T47D (cell line): ENCODE measurements around the gene VEGFA.

Source experiments
- DNase-seq, 2 experiments: peaks; one replicate each; pipeline versions ENCODE4 v3.0.0 to v3.0.0-alpha.2; 2011 to 2012; ENCODE audit warnings: low read depth in 1 of 2, low spot score in 1 of 2
- JUND ChIP-seq: IDR thresholded peaks from 2 replicates; pipeline ENCODE4 v1.6.1; 2012; ENCODE audit warnings: low read depth
- in situ Hi-C: cut with HindIII; loops from 2 replicates; pipeline ENCODE4 v1.10.0; 2016; ENCODE audit warnings: low sequenced_read_pairs, low pct_unique_long_range_greater_than_20kb

Gene VEGFA

DNA sequence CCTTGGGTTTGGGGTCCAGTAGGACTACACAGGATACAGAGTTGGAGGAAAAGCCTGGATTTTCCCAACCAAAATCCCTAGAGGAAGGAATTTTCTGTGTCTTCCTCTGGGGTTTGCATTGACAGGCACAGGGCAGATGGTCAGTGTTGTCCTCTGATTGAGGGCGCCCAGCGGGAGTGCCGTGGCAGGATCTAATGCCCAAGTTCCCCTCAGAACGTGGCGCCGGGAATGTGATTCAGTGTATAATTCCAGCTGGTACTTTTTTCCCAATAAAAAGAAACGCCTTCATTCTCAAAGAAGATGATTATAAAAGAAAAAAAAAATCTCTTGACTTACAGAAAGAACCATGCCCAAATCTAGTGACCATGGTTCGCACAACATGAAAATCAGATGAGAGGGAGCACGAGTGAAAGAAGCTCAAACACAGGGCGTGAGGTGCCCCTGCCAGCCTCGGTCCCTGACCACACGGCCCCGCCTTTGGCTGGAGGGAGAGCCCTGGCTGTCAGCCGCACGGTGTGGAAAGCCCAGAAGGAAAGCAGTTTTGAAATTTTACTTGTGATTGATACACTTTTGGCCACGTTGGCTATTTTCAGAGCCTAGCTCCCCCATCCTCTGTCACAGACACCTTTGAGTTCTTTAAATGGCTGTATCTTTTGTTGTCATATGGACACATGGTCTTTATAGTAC is 31.6 kb downstream of the VEGFA start:
- in situ Hi-C loops: no loop called here
- TF ChIP-seq JUND: no peak

DNA sequence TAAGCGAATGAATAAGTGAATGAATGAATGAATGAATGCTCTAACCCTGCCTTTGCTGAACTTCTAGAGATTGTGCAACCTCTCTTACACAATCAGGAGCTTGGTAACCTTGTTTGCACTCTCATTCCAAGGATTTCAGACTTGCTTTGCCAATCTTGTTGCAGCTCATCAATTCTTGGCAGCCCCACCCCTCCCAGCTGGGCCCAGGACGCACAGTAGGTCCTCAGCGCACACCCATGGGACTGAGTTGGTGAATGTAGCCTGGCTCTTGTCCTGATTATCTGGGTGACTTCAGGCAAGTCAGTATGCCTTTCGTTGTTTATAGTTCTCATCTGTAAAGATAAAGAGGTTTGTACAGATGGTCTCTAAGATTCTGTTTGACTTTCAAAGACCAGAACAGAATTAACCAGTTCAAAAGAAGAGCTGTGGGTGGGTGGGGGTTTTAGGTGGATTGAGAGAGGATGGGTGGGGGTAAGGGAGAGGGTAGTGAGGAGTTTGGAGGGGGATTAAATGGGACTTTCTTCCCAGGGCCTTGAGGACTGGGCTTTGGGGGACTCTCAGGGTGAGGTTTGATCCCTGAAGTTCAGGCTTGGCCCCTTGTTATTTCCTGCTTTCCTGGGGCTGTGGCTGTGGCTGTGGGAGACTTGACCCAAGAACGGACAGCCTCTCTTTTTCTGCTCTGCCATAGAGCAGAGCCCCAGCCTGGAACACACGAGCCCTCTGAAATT is 33.2 kb downstream of the VEGFA start:
- in situ Hi-C loops: no loop called here
- TF ChIP-seq JUND: no peak

More for the DNA sequence above, 31.6 kb downstream of the VEGFA start:
- no peak for DNase-seq

DNA sequence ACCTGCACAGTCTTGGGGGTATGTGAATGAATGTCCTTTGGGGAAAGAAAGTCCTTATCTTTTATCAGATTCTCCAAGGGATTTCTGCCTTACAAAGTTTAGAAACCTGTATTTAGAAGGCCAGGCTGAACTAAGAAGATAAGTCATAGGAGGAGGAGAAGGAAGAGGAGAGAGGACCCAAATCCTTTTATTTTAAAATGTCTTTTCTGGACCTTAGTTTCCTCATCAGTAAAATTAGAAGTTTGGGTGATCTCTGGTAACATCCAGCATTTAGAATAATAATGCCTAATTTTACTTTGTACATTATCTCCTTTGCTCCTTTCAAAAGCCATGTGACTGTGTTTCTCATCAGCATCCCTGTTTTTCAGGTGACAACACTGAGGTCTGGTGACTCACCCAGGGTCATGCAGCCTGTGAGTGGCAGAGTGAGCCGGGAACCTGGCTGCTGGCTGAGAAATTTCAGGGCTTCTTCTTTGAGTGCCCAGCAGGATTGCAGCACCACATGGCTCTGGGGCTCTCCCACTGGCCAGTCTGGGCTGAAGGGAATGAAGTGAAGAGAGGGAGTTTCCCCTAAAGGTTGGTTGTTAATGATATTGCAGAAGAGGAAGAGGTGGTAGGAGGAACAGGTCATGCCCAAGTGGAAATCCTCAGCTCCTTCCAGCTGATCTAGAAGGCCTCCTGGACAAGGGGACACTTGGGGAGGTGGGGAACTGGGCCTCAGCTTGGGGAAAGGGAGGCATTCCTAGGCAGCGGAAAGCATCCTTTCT is 34.0 kb downstream of the VEGFA start:
- peak in 1 of 2 experiments; percentile 38 for DNase-seq
- no peak for TF ChIP-seq JUND
- in situ Hi-C loops: no loop called here

More for the DNA sequence above, 33.2 kb downstream of the VEGFA start:
- DNase-seq: no peak

DNA sequence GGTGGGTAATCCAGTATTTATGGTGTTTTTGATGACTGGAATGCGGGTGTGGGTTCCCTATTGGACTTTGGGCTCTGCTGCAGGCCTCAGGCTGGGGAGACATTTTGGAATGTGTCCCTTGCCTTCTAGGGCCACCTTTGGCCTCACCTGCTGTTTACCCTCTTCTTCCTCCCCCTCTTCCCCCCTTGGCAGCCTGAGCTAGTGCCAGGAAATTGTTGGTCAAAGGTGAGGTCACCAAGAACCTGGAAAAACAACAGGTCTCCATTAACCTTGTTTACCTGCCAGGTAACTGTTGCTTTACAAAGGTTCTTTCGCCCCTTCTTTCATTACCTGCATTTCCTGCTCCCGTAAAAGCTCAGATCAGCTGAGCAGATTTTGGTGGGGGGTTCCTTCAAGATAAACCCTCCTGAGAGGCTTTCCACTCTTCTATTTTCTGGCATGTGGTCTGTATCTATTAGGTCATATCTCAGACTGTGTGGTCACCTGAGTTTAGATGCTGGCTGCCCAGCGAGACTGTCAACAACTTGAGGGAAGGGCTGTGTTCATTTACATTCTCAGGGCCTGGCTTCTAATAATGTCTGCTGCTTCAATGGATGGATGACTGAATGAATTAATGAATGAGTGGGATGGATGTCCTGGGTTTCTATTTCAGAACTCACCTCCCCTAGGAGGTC is 34.7 kb downstream of the VEGFA start:
- no peak for TF ChIP-seq JUND
- in situ Hi-C loops: no loop called here
- DNase-seq: peak in 1 of 2 experiments; percentile 74

DNA sequence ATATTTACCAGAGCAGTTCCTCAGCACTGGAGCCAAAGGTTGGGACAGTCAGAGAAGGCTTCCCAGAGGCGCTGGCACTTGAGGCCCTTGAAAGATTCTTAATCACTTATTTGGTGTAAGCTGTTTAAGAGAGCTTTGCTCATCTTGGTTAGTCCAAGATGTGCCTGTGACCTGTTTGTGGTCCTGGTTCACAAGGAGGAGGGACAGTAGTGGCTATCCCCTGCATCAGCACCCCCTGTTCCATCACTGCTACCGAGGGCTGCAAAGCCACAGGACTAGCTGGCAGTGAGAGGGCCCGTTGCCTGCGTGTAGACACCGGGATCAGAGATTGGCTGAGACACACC is 35.7 kb downstream of the VEGFA start:
- in situ Hi-C loops: no loop called here
- DNase-seq: no peak

DNA sequence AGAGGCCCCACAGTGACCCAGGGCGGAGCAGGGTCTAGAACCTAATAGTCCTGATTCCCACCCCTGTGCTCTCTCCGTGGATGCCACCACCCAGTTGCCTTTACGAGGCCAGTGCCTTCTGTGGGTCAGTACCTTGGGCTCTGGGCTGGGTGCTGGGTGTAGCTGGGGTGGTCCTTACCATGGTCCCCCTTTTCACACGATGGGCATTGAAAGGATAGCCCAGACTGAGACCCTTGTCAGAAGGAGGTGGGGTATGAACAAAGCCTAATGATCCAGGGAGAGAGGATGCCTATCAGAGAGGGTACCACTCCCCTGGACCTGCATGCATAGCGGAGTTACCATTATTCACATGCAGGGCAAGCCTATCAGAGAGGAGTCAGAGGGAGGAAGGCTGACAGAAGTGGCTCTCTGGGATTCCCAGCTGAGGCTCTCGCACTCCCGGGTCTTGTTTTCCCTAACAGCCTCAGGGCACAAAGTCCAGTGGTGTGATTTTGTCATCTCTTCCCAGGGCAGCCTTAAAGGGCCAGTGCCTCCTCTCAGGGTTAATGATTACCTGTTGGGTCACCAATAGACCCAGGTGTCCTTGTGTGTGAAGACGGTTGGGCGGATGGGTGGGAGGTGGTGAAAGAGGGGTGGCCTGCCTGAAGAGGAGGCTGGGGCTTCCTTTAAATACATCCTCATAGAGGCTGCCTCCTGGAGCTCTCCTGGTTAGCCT is 36.2 kb downstream of the VEGFA start:
- DNase-seq: peak in 1 of 2 experiments; percentile 53
- in situ Hi-C loops: no loop called here
- no peak for TF ChIP-seq JUND

More for the DNA sequence above, 35.7 kb downstream of the VEGFA start:
- no peak for TF ChIP-seq JUND

DNA sequence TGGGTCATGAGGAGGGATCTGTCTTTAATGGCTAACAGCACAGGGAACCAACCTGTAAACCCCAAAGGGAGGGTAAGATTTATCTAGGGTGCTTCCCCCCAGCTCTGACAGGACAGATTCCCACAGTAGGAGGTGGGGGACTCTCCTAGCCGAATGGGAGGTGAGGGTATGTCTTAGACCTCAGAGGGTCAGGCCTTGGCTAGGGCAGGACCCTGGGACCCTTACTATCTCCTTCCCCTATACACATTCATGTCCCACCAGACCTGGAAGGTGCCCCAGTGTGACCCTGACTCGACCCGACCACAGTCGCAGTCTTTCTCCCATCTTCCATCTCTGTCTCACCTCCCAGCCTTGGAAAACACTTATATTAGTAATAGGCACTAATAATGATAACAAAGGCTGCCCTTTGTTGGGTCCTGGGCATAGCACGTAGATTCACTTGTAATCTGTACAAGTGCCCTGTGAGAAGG is 36.8 kb downstream of the VEGFA start:
- DNase-seq: no peak
- in situ Hi-C loops: no loop called here
- no peak for TF ChIP-seq JUND

DNA sequence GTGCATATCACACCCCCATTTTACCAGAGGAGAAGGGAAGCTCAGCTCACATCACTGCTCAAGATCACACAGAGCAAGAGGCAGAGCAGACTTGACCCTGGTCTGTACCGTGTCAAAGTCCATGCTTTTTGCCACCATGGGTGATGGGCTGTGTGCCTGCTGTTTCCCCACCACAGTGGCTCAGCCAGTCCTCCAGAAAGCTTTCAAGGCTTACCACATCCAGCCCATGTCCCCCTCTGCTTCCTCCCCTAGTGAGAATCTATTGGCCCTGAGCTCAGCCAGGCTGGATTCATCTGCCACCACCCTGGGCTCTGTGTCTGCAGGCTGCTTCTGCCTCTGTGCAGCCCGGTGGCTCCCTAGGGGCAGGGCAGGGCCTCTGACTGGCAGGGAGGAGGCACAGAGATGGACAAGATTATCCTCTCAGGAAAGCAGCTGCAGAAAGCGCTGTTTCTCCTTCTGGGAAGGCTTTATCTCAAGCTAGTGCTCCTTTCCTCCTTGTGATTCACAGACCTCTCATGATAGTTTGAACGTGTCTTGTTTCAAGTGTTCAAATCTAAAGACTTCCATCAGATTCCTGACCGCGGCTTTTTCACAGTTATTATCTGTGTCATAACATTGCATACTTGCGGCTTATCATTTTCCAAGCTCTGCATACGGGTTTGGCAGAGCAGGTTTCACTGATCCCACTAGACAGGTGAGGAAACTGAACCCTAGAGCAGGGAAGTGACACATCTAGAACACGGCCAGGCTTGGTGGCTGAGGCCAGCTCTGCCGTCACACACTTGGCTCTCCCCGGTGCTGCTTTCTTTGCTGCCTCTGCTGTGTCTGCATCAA is 37.4 kb downstream of the VEGFA start:
- TF ChIP-seq JUND: no peak
- in situ Hi-C loops: no loop called here
- DNase-seq: no peak

DNA sequence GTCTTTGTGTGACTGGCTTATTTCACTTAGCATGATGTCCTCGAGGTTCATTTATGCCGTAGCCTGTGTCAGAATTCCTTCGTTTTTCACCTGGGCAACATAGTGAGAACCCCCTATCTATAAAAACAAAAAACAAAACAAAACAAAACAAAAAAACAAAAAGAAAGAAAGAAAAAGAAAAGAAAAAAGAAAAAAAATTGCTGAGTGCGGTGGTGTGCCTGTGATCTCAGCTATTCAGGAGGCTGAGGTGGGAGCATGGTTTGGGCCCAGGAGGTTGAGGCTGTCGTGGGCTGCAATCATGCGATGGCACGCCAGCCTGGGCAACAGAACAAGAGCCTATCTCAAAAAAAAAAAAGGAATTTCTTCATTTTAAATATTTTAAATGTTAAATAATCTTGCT is 38.4 kb downstream of the VEGFA start:
- in situ Hi-C loops: no loop called here
- no peak for TF ChIP-seq JUND
- no peak for DNase-seq

DNA sequence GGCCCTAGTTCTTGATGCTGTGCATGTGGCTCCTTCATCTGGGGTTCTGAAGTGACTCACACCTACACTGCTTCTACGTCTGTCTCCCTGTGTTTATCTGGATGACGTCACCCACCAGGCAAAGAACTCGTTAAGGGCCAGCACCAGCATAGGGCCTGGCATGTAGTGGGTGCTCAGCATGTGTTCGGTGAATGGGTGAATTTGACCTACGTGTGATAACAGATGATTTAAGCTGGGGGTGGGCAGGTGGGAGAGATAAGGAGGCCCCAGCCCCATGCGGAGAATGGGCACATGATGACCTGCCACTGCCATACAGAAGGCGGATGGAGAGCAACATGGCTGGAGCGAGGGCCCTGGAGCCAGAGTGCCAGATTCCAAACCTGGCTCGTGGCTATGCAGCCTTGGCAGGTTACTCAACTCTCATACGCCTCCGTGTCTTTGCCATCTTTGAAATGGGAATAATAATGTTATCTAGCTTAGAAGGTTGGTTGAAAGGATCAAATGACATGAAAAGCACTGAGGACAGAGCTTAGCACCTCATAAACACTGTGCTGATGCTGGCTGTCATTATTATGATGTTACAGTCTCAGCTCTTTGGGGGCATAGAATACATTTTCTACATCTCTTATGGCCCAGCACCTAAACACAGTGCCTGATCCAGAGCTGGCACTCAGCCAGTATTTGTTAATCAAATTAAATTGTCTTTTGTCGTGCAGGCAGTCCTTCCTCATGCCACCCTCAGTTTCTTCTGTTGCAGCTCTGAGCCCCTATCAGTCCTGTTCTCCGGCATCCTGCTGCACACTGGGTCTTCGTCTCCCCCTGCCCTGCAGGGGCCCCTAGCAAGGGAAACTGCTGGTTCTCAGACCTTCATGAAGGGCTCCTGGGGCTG is 39.6 kb downstream of the VEGFA start:
- no peak for DNase-seq
- in situ Hi-C loops: no loop called here
- no peak for TF ChIP-seq JUND
